Stomach (tissue), 4 donors: Measurements from ENCODE around the gene SCFD2.

ENCODE experiments used
- EP300 ChIP-seq: sonication (generic); formaldehyde crosslinking; IDR thresholded peaks from one replicate; pipeline ENCODE4 v1.6.1; 2017; ENCODE audit warnings: antibody characterized with exemption
- POLR2A ChIP-seq, 4 donors: fragments of 450-650 bp; IDR thresholded peaks; one replicate each; pipeline ENCODE4 v1.6.1; 2016; ENCODE audit warnings: antibody characterized with exemption in 4 of 4, control low read depth in 2 of 4, mild to moderate bottlenecking in 1 of 4, moderate library complexity in 1 of 4
- POLR2AphosphoS5 ChIP-seq, 3 donors: sonication (generic); formaldehyde crosslinking; IDR thresholded peaks; one replicate each; pipeline ENCODE4 v1.6.1; 2016; ENCODE audit warnings: antibody characterized with exemption in 3 of 3
- TF ChIP-seq, protein P1 (sequence below), 7 experiments: fragments of 450-650 bp in 4 of 7; fragments of 200-600 bp in 3 of 7; sonication (generic) in 3 of 7; IDR thresholded peaks; one replicate each; pipeline ENCODE4 v1.5.1; 2016 to 2019; ENCODE audit warnings: antibody characterized with exemption in 7 of 7, control low read depth in 2 of 7, mild to moderate bottlenecking in 1 of 7

DNA sequence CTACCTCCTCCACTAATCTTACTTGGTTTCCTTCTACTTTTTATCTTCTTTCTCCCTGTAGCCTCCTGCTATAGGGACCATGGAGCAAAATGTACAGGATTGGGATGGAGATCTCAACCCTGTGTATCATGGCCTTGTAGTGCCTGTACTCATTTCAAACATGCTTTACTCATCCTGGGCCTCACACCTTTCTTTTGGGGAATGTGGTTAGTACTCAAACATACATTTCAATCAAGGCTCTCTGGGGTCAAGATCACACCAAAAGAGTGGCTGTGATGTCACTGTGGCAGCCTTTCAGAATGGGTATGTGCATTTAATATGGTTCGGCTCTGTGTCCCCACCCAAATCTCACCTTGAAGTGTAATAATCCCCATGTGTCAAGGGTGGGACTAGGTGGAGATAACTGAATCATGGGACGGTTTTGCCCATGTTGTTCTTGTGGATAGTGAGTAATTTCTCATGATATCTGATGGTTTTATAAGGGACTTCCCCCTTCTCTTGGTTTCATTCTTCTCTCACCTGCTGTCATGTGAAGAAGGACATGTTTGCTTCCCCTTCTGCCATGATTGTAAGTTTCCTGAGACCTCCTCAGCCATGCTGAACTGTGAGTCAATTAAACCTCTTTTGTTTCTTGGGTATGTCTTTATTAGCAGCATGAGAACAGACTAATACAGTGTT lies 298.6 kb downstream of the SCFD2 start:
- TF ChIP-seq POLR2AphosphoS5 (IDR thresholded peaks at IDR 0.05) (no peak), POLR2A (IDR thresholded peaks at IDR 0.05) (no peak), EP300 (no peak)
- TF ChIP-seq, protein P1, sequence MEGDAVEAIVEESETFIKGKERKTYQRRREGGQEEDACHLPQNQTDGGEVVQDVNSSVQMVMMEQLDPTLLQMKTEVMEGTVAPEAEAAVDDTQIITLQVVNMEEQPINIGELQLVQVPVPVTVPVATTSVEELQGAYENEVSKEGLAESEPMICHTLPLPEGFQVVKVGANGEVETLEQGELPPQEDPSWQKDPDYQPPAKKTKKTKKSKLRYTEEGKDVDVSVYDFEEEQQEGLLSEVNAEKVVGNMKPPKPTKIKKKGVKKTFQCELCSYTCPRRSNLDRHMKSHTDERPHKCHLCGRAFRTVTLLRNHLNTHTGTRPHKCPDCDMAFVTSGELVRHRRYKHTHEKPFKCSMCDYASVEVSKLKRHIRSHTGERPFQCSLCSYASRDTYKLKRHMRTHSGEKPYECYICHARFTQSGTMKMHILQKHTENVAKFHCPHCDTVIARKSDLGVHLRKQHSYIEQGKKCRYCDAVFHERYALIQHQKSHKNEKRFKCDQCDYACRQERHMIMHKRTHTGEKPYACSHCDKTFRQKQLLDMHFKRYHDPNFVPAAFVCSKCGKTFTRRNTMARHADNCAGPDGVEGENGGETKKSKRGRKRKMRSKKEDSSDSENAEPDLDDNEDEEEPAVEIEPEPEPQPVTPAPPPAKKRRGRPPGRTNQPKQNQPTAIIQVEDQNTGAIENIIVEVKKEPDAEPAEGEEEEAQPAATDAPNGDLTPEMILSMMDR (IDR thresholded peaks at IDR 0.05): no peak
